Hematopoietic multipotent progenitor cell treated with erythropoietin and hydrocortisone succinate and interleukin-3 and kit ligand, for 4 days (in vitro differentiated cells): ENCODE data around the gene HES5.

ENCODE experiments used
- DNase-seq: peaks from one replicate; pipeline ENCODE4 v3.0.0-alpha.2; 2015

HES5 gene

DNA sequence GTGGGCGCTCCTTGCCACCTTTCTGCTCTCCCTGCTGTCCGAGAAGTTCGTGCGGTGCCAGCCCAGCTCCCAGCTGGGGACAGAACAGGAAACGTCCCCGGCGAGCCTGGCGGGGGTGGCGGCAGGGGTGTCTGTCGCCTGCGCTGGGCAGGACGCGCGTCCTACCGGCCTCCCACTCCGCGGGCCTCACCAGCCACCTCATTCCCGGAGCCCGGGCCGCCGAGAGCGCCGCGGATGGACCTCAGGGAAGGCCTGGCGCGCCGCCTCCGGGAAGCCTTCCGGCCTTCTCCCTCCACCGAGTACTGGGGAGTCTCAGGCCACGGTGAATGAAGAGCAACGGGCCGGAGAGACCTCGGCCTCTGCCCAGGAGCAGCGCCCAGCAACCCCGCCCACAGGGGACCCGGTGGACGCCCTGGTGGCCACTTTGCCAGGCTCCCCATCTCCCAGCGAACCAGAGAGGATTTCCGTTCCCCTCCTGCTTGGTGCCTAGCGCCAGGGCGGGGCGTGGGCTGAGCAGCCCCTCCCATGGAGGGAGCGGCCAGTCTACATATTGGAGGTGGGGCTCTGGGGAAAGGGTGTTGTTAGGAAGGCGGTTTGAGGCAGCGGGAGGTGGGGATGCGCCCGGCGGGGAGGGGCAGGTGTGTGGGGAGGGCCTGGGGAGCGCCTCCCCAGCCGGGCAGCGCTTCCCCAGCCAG, 16.6 kb upstream of the HES5 start:
- DNase-seq: peak; percentile 97

GRCh38 chr1:2545754-2546514, 15.9 kb upstream of the HES5 start:
- DNase-seq: peak; percentile 96

DNA sequence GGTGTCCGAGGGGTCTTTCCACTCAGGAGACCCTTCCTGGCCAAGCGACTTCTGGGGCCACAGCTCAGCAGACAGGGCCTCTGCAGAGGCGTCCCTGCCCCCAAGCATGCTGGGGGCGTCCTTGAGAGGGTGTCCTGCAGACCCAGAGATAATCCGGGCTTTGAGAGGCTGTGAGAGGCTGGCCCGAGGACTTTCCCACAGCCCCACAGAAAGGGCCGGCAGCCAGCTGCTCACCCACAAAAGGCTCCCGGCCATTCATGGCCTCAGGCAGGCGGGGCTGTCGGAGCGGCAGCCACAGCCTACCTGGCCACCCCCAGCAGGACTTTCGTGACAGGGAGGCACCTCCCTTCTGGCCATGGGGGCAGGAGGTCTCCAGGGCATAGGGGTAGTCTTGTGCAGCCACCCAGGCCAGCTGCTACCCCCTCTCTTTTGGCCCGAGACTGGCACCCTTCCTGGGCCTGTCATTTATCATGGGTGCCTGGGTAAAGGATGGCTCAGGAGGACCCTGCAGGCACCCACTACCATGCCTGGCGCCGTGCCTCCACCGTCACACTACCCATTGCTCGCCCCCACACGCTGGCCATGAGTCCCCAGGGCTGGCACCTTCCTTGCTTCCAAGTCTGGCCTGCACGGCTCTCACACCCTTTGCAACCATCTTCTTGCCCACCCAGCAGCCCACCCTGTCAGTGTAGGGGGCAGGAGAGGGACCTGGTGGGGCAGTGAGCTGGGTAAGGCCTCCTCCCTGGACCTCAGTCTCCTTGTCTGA, 15.0 kb upstream of the HES5 start:
- DNase-seq: peak; percentile 58

DNA sequence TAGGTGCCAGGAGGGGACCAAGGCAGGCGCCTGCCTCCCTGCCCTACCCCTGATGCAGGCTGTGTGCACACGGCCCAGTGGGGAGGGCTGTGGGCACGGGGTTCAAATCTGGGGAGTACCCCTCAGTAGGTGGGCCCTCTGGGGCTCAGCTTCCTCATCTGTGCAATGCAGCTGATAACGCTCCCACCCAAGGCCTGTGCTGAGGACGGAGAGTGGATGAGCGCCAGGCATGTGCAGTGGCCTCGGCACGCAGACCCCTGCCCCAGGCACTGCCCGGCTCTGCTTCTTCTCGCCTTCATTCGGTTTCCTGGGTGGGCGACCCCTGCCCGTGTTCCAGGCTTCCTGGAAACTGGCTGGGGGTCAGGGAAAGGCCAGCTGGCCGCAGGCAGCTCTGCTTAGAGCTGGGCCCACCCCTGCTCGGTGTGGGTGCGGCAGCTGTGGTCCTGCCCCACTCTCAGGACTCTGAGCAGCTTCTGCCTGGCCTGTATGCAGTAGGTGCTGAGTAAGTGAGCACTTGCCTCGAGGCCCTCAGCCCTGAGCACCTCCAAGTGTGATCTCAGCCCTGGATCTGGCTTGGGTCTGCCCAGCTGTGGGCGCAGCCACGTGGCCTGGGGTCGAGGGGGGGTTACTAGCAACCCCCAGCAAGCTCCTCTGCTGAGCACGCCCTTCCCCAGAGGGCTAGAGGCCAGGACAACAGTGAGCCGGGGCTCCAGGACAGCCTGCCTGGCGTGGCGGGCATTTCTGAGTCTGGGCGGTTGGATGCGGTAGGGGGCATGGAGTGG, 14.2 kb upstream of the HES5 start:
- DNase-seq: peak; percentile 82

GRCh38 chr1:2543543-2544092, 13.6 kb upstream of the HES5 start:
- DNase-seq: peak; percentile 78

- no peak for DNase-seq
Observed at GRCh38 chr1:2542246-2542915, 12.3 kb upstream of the HES5 start.

DNA sequence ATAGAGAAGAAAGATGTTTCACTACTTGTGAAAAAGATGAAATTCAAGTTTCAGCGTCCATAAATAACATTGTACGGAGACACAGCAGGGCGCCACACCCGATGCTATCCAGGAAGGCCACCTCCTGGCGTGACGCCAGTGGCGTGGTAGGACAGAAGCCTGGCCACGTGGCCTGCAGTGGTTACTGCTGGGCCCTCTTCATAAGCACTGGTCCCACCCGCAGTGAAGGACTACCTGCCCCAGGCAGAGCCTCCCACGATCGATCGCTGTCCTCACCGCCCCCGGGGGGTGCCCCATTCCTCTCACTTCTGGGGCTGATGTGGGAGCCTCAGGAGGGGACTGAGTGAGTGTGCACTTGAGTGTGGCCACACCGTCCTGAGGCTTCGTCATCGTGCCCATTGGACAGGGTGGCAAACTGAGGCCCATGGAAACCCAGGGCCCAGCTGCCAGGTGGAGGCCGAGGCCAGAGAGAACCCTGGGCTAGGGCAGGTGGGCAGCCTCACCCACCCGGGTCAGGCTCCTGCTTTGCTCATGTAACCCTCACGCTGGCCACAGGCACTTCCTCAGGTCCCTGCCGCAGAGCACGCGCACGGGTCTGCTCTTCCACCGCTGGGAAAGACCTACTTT, 11.7 kb upstream of the HES5 start:
- peak; percentile 77 for DNase-seq

- peak; percentile 55 for DNase-seq
Observed at GRCh38 chr1:2540816-2541492, 10.9 kb upstream of the HES5 start.

GRCh38 chr1:2539312-2539907, 9.3 kb upstream of the HES5 start:
- peak; percentile 65 for DNase-seq

DNA sequence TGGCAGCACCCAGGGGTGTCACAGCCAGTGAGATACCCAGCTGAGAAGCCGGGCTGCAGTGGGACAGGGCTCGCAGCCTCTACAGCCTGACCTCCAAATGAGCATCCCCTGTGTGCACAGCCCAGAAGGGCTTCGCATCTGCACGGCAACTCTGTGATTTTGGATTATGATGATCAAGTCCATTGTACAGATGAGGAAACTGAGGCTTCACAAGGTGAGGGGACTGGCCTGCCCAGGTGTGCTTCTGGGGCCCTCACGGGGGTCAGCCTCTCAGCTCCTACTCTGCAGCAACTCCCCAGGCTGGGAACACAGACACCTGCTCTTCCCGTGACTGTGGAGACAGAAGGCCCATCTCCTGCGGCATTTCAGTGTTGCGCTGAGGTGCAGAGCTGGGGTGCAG, 8.8 kb upstream of the HES5 start:
- DNase-seq: no peak

DNA sequence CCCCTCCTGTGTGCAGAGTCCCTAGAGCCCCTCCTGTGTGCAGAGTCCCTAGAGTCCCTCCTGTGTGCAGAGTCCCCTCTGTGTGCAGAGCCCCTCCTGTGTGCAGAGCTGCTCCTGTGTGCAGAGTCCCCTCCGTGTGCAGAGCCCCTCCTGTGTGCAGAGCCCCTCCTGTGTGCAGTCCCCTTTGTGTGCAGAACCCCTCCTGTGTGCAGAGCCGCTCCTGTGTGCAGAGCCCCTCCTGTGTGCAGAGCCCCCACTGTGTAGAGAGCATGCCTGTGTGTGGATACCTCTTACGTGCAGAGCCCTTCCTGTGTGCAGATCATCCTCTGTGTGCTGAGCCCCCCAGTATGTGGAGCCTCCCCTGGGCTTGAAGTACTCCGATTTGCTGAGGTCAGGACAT, 8.3 kb upstream of the HES5 start:
- DNase-seq: no peak

DNA sequence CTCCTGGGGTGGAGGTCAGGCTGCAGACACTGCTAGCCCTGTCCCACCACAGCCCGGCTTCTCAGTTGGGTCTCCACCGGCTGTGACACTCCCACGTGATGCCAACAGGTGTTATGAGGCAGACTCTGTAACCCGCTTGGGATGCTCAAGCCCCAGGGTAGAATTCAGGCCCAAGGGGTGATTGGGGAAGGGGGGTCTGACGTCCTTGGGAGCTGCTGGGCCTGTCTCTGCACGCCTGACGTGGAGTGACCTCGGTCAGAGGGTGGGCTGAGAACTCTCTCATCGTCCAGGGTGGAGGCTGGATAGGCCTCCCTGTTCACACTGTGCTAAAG, 7.7 kb upstream of the HES5 start:
- no peak for DNase-seq

GRCh38 chr1:2535981-2536380, 5.9 kb upstream of the HES5 start:
- DNase-seq: no peak

GRCh38 chr1:2535455-2535854, 5.4 kb upstream of the HES5 start:
- no peak for DNase-seq

- no peak for DNase-seq
Observed at GRCh38 chr1:2534687-2535441, 4.8 kb upstream of the HES5 start.

DNA sequence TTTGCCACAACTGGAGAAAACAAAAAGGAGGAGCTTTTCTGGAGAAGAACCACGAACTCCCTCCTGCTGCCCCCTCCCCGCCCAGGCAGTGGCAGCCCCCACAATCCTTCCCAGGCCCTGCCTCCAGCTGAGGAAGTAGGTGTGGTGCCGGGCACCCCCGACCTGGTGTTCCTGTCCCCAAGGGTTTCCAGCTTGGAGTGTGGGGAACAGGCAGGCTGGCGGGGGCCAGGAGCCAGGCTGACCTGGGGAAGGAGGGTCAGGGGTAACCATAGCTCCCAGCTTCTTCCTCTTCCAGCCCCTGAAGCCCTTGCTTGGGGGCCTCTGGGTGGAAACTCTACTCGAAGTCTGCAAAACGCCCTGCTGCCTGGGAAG, 4.2 kb upstream of the HES5 start:
- DNase-seq: no peak

DNA sequence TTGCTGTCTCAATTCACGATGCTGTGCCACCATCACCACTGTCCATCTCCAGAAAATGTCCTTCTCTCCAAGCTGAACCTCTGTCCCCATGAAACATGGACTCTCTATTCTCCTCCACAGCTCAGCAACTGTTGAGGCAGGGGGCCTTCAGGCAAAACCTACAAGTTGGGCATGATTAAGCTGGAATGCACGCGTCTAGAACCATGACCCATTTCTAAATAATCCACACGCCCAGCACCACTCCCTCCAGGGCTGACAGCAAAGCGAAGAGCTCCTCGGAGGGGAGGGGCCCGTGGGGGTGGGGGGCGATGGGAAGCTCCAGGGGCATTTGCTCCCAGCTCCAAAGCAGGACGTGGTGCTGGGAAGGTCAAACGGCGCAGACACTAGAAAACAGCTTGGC, 3.3 kb upstream of the HES5 start:
- DNase-seq: no peak

- no peak for DNase-seq
Observed at GRCh38 chr1:2532485-2533160, 2.6 kb upstream of the HES5 start.
